Measurements from ENCODE around the gene PPARG.

The PPARG gene

DNA sequence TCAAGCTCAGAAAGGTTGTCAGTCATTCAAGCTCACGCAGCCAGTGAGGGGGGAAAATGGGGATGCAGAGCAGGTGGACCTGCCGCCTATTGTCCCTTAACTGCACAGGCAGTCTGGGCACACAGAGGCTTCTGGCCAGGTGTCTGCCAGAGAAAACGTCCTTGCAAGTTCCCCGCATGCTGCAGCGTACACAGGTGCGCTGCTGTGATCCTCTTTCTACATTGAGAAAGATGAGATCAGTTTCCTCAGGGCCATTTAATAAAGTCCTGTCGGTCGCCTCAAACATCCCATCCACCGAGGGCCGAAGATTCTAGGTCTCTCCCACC is 195.0 kb downstream of the PPARG start:
- DNase-seq (ENCODE audit: low read depth): no peak

All from HS-5 (cell line).